Left lung (tissue), 10 donors: Measurements from ENCODE around the gene CD274. TPM values are rescaled to one million over a fixed set of nuclear protein-coding genes. Genes with fewer than 3 reads are reported as not detected.
A peak's percentile ranks its signal among the peaks of the same experiment; 100 is the strongest.

Experiments
- ATAC-seq: fragments of 200-7000 bp; cut with Tn5 transposase; one replicate; pipeline ENCODE4 v1.9.1; 2020; ENCODE audit warnings: moderate library complexity
- DNase-seq, 4 donors: peaks; one replicate each; pipeline ENCODE4 v3.0.0-alpha.2; 2013 to 2020
- H3K27ac ChIP-seq, 2 donors: fragments of 200-600 bp; sonication (generic) in 1 of 2; one replicate each; pipeline versions ENCODE4 v1.5.0 to v1.8.0; 2020 to 2021
- H3K27me3 ChIP-seq, 2 donors: fragments of 200-600 bp; sonication (generic) in 1 of 2; one replicate each; pipeline versions ENCODE4 v1.5.0 to v1.8.0; 2020 to 2021
- H3K36me3 ChIP-seq, 2 donors: fragments of 200-600 bp; sonication (generic) in 1 of 2; one replicate each; pipeline versions ENCODE4 v1.5.0 to v1.8.0; 2020 to 2021
- H3K4me1 ChIP-seq, 2 donors: fragments of 200-600 bp; one replicate each; pipeline ENCODE4 v1.8.0; 2021
- H3K4me3 ChIP-seq, 2 donors: fragments of 200-600 bp; sonication (generic) in 1 of 2; one replicate each; pipeline versions ENCODE4 v1.5.0 to v1.8.0; 2020 to 2021; ENCODE audit warnings: mild to moderate bottlenecking in 1 of 2
- H3K9me3 ChIP-seq, 2 donors: fragments of 200-600 bp; sonication (generic) in 1 of 2; one replicate each; pipeline versions ENCODE4 v1.5.0 to v1.8.0; 2020 to 2021
- intact Hi-C, 2 donors: fragments of 100-400 bp; cut with DNase I; formaldehyde crosslinking; loops; one replicate each; pipeline versions ENCODE4 v1.11.2 to v1.14.2; 2022
- polyA plus RNA-seq, 6 donors: library from polyadenylated mRNA; unstranded; fragments of 120-200 nt; gene quantifications; one replicate each; pipeline ENCODE4 v1.2.1, GENCODE V29; 2013; ENCODE audit not compliant: insufficient read length in 6 of 6
- total RNA-seq, 2 donors: library from RNA; stranded (reverse); fragmentation: NEBNext Ultra II Directional; extraction: Animal tissue kit (Norgen Biotek cat#: 25700); gene quantifications; one replicate each; pipeline ENCODE4 v1.2.1, GENCODE V29; 2021
- TF ChIP-seq, protein P1 (sequence below), 2 donors: fragments of 200-600 bp; sonication (generic) in 1 of 2; IDR thresholded peaks; one replicate each; pipeline versions ENCODE4 v1.5.0 to v1.8.0; 2021; ENCODE audit warnings: antibody characterized with exemption in 2 of 2
- donor health status: DM: no; HTN: yes; CAD: no.
- donor health status: DM: no; HTN: no; CAD: no.

The CD274 gene
- total and polyA plus RNA-seq, 8 donors, result 0.24 to 21.1 (median 1.2) TPM

DNA sequence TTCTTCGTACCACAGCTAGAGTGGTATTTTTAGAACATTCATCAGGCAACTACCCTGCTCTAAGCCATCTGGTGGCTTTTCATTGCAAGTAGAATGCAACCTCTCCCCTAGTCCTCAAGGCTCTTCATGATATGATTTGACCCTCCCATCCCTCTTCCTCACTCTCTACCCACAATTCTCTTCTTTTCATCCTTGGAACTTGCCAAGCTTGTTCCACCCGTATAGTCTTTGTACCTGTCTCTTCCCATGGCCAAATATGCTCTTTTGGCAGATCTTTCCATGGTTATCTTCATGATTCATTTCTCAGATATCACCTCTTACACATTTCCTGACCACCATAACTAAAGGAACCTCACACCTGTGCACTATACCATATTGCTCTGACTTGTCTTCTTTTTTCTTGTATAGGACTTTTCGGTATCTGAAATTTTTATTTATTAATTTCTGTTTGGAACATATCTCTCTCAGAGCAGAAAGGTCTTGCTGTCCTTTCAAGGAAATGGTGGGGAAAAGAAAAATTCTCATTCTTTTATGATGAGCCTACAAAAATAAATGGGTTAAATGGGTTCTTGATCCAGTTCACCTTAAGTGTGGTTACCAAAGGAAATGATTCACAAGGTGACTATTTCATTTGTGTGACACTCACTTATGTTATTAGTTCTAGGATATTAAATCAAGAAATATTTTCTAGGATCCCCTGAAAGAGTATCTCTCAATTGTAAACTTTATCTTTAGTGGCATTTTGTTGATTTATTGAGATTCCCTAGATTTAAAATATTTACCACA is 3.7 kb upstream of the CD274 start:
- Histone ChIP-seq H3K27ac (no peak overlapping the region), H3K4me3 (no peak overlapping the region), H3K36me3 (no peaks in the 10 kb centered on the region), H3K27me3 (no peaks in the 10 kb centered on the region), H3K4me1 (peaks cover 8 to 37% of the 10 kb centered on the region in 2 donors), H3K9me3 (no peaks in the 10 kb centered on the region)
- TF ChIP-seq, protein P1, sequence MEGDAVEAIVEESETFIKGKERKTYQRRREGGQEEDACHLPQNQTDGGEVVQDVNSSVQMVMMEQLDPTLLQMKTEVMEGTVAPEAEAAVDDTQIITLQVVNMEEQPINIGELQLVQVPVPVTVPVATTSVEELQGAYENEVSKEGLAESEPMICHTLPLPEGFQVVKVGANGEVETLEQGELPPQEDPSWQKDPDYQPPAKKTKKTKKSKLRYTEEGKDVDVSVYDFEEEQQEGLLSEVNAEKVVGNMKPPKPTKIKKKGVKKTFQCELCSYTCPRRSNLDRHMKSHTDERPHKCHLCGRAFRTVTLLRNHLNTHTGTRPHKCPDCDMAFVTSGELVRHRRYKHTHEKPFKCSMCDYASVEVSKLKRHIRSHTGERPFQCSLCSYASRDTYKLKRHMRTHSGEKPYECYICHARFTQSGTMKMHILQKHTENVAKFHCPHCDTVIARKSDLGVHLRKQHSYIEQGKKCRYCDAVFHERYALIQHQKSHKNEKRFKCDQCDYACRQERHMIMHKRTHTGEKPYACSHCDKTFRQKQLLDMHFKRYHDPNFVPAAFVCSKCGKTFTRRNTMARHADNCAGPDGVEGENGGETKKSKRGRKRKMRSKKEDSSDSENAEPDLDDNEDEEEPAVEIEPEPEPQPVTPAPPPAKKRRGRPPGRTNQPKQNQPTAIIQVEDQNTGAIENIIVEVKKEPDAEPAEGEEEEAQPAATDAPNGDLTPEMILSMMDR (IDR thresholded peaks at IDR 0.05), result no peak
- DNase-seq, result no peak
- intact Hi-C loops, result no loop called here
- ATAC-seq, result no peak

DNA sequence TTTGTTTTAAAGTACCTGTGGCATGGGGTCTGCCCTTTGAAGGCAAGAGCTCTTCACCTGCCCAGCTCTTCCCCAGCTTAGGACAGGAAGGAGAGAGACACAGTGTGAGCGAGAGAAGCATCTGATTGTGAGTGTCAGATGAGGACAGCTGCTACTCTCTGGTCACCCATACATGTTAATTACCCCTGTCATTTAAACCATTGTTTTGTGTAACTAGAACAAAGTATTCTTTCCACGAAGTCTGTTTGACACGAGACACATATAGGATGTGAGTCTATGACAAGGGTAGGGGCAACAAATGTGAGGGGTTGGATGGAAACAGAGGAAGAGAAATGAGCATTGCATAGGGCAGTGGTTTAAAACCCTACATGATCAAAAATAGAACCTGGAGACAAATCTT is 3.0 kb upstream of the CD274 start:
- ATAC-seq (no peak), DNase-seq (no peak)
- intact Hi-C loops, result no loop called here
- no peak overlapping the region for H3K27ac ChIP-seq
- peaks cover 8 to 44% of the 10 kb centered on the region in 2 donors for H3K4me1 ChIP-seq
- no peaks in the 10 kb centered on the region for H3K27me3 ChIP-seq
- H3K9me3 ChIP-seq, result no peaks in the 10 kb centered on the region
- H3K4me3 ChIP-seq, result no peak overlapping the region
- H3K36me3 ChIP-seq, result no peaks in the 10 kb centered on the region
- TF ChIP-seq, protein P1 (IDR thresholded peaks at IDR 0.05), result no peak

DNA sequence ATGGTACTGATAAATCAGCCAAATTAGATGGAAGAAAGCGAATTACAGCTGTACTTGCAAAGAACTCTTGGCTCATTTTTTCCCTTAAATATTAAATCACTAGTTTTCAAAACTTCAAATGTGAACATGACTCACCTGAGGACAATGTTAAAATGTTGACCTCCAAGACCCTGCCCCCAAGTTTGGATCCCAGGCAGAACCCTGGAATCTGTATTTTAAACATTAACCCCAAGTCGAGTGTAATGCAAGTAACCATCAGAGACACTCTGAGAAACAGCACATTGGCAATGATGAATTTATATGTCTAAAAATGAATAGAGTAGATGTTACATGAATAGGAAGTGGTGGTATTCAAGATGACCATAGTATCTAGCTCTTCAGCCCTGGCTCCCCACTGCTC is 2.3 kb upstream of the CD274 start:
- no peak overlapping the region for H3K27ac ChIP-seq
- intact Hi-C loops, result no loop called here
- no peaks in the 10 kb centered on the region for H3K9me3 ChIP-seq
- H3K27me3 ChIP-seq, result no peaks in the 10 kb centered on the region
- H3K4me1 ChIP-seq, result peaks cover 8 to 51% of the 10 kb centered on the region in 2 donors
- H3K36me3 ChIP-seq, result no peaks in the 10 kb centered on the region
- no peak for DNase-seq
- H3K4me3 ChIP-seq, result no peak overlapping the region
- ATAC-seq, result no peak
- TF ChIP-seq, protein P1 (IDR thresholded peaks at IDR 0.05), result no peak

DNA sequence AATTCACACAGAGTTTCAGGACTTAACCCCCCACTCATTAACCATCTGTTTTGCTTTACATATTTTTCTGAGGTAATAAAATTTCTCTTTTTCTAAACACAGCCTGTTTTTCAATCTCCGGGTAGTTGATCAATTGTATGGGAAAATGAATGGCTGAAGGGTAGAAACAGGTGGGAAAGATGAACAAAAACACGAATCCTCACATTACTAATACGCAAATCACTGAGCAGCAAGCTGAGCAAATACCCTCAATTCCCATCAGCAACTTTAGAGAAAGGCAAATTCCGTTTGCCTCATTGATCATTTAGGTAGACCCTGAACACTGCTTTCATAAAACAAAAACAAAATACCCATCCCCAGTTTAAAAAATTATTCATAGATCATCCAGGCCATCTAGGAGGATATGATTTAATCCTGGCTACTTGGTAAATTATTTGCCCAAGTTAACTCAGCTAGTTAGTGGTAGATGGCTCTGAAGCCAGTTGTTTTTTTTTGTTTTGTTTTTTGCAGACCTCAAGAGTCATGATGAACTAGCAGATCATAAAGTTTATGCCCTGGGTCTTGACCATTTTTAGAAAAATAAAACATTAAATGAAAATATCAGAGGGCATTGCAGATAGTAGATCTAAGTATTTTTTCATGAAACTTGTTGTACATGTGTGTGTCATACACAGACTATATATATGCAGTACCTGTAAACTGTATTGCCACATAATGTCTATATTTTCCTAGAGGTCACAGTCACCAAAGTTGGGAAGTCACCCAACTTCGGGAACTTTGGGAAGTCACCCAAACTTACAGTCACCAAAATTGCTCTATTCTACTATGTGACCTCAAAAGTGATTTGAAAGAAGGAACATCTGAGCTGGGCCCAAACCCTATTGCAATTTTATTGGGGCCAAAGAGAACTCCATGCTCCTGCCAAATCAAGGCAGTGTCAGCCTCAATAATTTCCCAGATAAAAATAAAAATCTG is 1.6 kb upstream of the CD274 start:
- H3K36me3 ChIP-seq, result no peaks in the 10 kb centered on the region
- peaks cover 8 to 58% of the 10 kb centered on the region in 2 donors for H3K4me1 ChIP-seq
- H3K9me3 ChIP-seq, result no peaks in the 10 kb centered on the region
- no peaks in the 10 kb centered on the region for H3K27me3 ChIP-seq
- intact Hi-C loops, result no loop called here
- ATAC-seq, result no peak
- H3K4me3 ChIP-seq, result no peak overlapping the region
- peak overlapping the region; percentile 90 to 91 for H3K27ac ChIP-seq
- DNase-seq, result no peak
- TF ChIP-seq, protein P1 (IDR thresholded peaks at IDR 0.05), result no peak
